Neural cell (in vitro differentiated cells): ENCODE data around the gene UBASH3A. TPM values are rescaled to one million over a fixed set of nuclear protein-coding genes. Genes with fewer than 3 reads are reported as not detected.

Source experiments
- H2AFZ ChIP-seq: fragments of 200-600, 300-800 bp; sonication (generic), shearing (Covaris generic); 2 replicates; pipeline ENCODE4 v1.6.0; 2014; ENCODE audit warnings: low read depth, mild to moderate bottlenecking, antibody characterized with exemption, low read length, moderate library complexity
- H3F3A ChIP-seq: fragments of 200-600 bp; shearing (Covaris generic); 2 replicates; pipeline ENCODE4 v1.6.1; 2016; ENCODE audit warnings: mild to moderate bottlenecking, moderate library complexity, mixed read lengths, antibody characterized with exemption, low read length; ENCODE audit not compliant: insufficient read depth, poor library complexity, severe bottlenecking
- H3K27ac ChIP-seq: fragments of 200-600, 300-800 bp; sonication (generic), shearing (Covaris generic); 2 replicates; pipeline ENCODE4 v1.5.1; 2014; ENCODE audit warnings: mild to moderate bottlenecking, low read length, moderate library complexity
- H3K27me3 ChIP-seq: fragments of 300-800, 200-600 bp; sonication (generic), shearing (Covaris generic); 2 replicates; pipeline ENCODE4 v1.6.0; 2014; ENCODE audit warnings: mild to moderate bottlenecking, low read depth, low read length, moderate library complexity; ENCODE audit not compliant: insufficient read depth
- H3K36me3 ChIP-seq: fragments of 300-800, 200-600 bp; sonication (generic), shearing (Covaris generic); 2 replicates; pipeline ENCODE4 v1.5.1; 2014; ENCODE audit warnings: mild to moderate bottlenecking, antibody characterized with exemption, low read length, moderate library complexity; ENCODE audit not compliant: insufficient read depth
- H3K4me2 ChIP-seq: fragments of 300-800, 200-600 bp; sonication (generic), shearing (Covaris generic); 2 replicates; pipeline ENCODE4 v1.6.0; 2014; ENCODE audit warnings: mild to moderate bottlenecking, low read length
- H3K4me3 ChIP-seq: fragments of 300-800, 200-600 bp; sonication (generic), shearing (Covaris generic); 2 replicates; pipeline ENCODE4 v1.5.1; 2014; ENCODE audit warnings: mild to moderate bottlenecking, low read length, moderate library complexity
- H3K79me2 ChIP-seq: fragments of 200-600 bp; shearing (Covaris generic); replicated peaks from 2 replicates; pipeline ENCODE4 v1.6.0; 2014; ENCODE audit warnings: mild to moderate bottlenecking, low read length, moderate library complexity; ENCODE audit not compliant: insufficient read depth
- H3K9ac ChIP-seq: fragments of 300-800, 200-600 bp; sonication (generic), shearing (Covaris generic); 2 replicates; pipeline ENCODE4 v1.6.1; 2016; ENCODE audit warnings: mild to moderate bottlenecking, low read length, mixed read lengths
- H3K9me2 ChIP-seq: fragments of 200-600 bp; shearing (Covaris generic); 2 replicates; pipeline ENCODE4 v1.6.1; 2016; ENCODE audit warnings: mild to moderate bottlenecking, low read length, mixed read lengths; ENCODE audit not compliant: insufficient read depth
- H3K9me3 ChIP-seq: fragments of 200-600, 300-800 bp; sonication (generic), shearing (Covaris generic); 2 replicates; pipeline ENCODE4 v1.6.1; 2016; ENCODE audit warnings: mild to moderate bottlenecking, mixed run types, low read length, moderate library complexity, mixed read lengths
- H4K20me1 ChIP-seq: fragments of 200-600 bp; shearing (Covaris generic); 2 replicates; pipeline ENCODE4 v1.6.1; 2016; ENCODE audit warnings: mild to moderate bottlenecking, mixed run types; ENCODE audit not compliant: insufficient read depth
- CTCF ChIP-seq: fragments of 450-650 bp; IDR thresholded peaks from 2 replicates; pipeline ENCODE4 v1.5.1; 2014; ENCODE audit warnings: antibody characterized with exemption, mild to moderate bottlenecking, moderate library complexity; ENCODE audit not compliant: poor library complexity, severe bottlenecking
- EP300 ChIP-seq: fragments of 450-650 bp; conservative IDR thresholded peaks from 2 replicates; pipeline ENCODE4 v1.6.1; 2014; ENCODE audit warnings: antibody characterized with exemption, mild to moderate bottlenecking, moderate library complexity; ENCODE audit not compliant: poor library complexity, severe bottlenecking
- EZH2 ChIP-seq: fragments of 200-600, 300-800 bp; shearing (Covaris generic), sonication (generic); IDR thresholded peaks from 2 replicates; pipeline ENCODE4 v1.6.1; 2014; ENCODE audit warnings: antibody characterized with exemption, low read length, borderline replicate concordance, mild to moderate bottlenecking; ENCODE audit not compliant: insufficient read depth, poor library complexity, severe bottlenecking
- MXI1 ChIP-seq: fragments of 450-650 bp; conservative IDR thresholded peaks from 2 replicates; pipeline ENCODE4 v1.6.1; 2014; ENCODE audit warnings: antibody characterized with exemption, mild to moderate bottlenecking; ENCODE audit not compliant: poor library complexity, severe bottlenecking
- POLR2AphosphoS5 ChIP-seq: IDR thresholded peaks from 2 replicates; pipeline ENCODE4 v1.6.1; 2012
- RAD21 ChIP-seq: fragments of 450-650 bp; conservative IDR thresholded peaks from 2 replicates; pipeline ENCODE4 v1.6.1; 2014; ENCODE audit warnings: antibody characterized with exemption, mild to moderate bottlenecking, moderate library complexity
- REST ChIP-seq: IDR thresholded peaks from 2 replicates; pipeline ENCODE4 v1.6.1; 2012; ENCODE audit warnings: borderline replicate concordance
- SMC3 ChIP-seq: fragments of 450-650 bp; conservative IDR thresholded peaks from 2 replicates; pipeline ENCODE4 v1.6.1; 2014; ENCODE audit warnings: antibody characterized with exemption, mild to moderate bottlenecking, moderate library complexity; ENCODE audit not compliant: poor library complexity
- TAF1 ChIP-seq: IDR thresholded peaks from 2 replicates; pipeline ENCODE4 v1.6.1; 2012; ENCODE audit warnings: low read depth
- polyA plus RNA-seq: library from polyadenylated mRNA; depleted of rRNA; stranded (reverse); fragments of >200 nt; gene quantifications from 2 replicates; pipeline ENCODE4 v1.2.3, GENCODE V29; 2014

Gene UBASH3A
- polyA plus RNA-seq, 1 donor from 2014 or later: not detected

- Histone ChIP-seq H3K4me2 (no peak overlapping the region), H3K79me2 (no peaks in the 10 kb centered on the region), H3K36me3 (no peaks in the 10 kb centered on the region), H3K27ac (no peak overlapping the region), H3K4me3 (no peak overlapping the region), H3F3A (no peaks in the 10 kb centered on the region), H4K20me1 (no peaks in the 10 kb centered on the region), H3K27me3 (no peaks in the 10 kb centered on the region), H3K9me3 (peaks cover 6% of the 10 kb centered on the region), H3K9ac (no peak overlapping the region), H2AFZ (no peak overlapping the region), H3K9me2 (no peaks in the 10 kb centered on the region)
- TF ChIP-seq SMC3 (no peak), POLR2AphosphoS5 (no peak), EP300 (no peak), MXI1 (no peak), CTCF (no peak), EZH2 (no peak), RAD21 (no peak), TAF1 (no peak), REST (no peak)
These were observed 17.5 kb downstream of the UBASH3A start for GRCh38 chr21:42421018-42421793.

- H3K9ac ChIP-seq: no peak overlapping the region
- peaks cover 6% of the 10 kb centered on the region for H3K9me3 ChIP-seq
- no peaks in the 10 kb centered on the region for H3K9me2 ChIP-seq
- H3K79me2 ChIP-seq: no peaks in the 10 kb centered on the region
- no peak overlapping the region for H3K4me3 ChIP-seq
- H3K27me3 ChIP-seq: no peaks in the 10 kb centered on the region
- TF ChIP-seq SMC3 (no peak), TAF1 (no peak), EP300 (no peak), POLR2AphosphoS5 (no peak), REST (no peak), MXI1 (no peak), RAD21 (no peak), EZH2 (no peak), CTCF (no peak)
- no peak overlapping the region for H2AFZ ChIP-seq
- no peaks in the 10 kb centered on the region for H3F3A ChIP-seq
- no peaks in the 10 kb centered on the region for H4K20me1 ChIP-seq
- H3K27ac ChIP-seq: no peak overlapping the region
- H3K36me3 ChIP-seq: no peaks in the 10 kb centered on the region
- H3K4me2 ChIP-seq: no peak overlapping the region
These were observed 19.5 kb downstream of the UBASH3A start for GRCh38 chr21:42423197-42423675.
